ENCODE data around the gene FBN2. TPM values are rescaled to one million over a fixed set of nuclear protein-coding genes. Genes with fewer than 3 reads are reported as not detected.

FBN2 gene
- total RNA-seq, 1 donor, result 81.6 TPM

DNA sequence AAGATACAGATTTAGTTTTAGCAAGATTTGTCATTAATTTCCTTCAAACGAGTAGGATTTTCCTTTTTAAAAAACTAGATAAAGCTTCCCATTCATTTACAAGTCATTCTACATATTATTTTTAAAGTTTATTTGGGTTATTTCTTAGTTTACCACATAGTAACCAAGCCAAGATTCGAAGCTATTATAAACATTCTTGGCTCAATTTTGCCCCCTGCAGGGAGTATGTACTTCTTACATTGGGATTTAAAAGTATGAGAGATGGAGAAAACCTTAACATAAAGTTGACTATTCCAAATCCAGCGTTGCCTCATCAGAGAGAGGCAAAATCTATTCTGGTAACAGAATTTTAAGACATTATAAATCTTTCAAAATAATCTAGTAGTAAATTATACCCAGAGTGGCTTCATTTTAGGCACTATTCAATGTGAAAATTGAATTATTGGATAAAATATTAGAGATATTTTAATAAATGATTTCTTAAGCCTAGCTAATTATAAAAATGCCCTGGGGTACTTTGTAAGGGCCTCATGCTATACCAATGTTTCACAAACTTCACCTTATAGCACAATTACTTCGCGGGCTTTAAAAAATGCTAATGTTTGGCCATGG, 39.1 kb downstream of the FBN2 start:
- DNase-seq (ENCODE audit: low read depth), result peak; percentile 78
- TF ChIP-seq, protein P1, sequence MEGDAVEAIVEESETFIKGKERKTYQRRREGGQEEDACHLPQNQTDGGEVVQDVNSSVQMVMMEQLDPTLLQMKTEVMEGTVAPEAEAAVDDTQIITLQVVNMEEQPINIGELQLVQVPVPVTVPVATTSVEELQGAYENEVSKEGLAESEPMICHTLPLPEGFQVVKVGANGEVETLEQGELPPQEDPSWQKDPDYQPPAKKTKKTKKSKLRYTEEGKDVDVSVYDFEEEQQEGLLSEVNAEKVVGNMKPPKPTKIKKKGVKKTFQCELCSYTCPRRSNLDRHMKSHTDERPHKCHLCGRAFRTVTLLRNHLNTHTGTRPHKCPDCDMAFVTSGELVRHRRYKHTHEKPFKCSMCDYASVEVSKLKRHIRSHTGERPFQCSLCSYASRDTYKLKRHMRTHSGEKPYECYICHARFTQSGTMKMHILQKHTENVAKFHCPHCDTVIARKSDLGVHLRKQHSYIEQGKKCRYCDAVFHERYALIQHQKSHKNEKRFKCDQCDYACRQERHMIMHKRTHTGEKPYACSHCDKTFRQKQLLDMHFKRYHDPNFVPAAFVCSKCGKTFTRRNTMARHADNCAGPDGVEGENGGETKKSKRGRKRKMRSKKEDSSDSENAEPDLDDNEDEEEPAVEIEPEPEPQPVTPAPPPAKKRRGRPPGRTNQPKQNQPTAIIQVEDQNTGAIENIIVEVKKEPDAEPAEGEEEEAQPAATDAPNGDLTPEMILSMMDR (IDR thresholded peaks at IDR 0.05; ENCODE audit: insufficient read depth, low read depth, low read length), result peak; percentile 61

DNA sequence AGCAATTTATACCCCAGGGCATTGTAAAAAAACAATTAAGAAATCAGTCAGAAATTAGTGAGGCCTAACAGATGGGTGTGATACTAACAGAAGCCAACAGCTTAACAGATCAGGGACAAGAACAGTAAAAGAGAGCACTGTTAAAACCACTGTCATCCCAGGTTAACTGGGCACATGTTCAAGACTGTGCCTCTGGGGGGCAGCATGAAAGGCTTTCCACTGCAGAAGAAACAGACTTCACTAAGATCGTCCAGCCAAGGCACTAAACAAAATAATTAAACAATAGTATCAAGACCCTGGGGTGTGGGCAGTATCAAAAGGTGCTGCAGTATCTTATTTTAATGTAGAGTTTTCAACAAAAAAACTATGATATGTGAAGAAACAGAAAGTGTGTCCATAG, 43.5 kb downstream of the FBN2 start:
- TF ChIP-seq, protein P1 (IDR thresholded peaks at IDR 0.05; ENCODE audit: insufficient read depth, low read depth, low read length), result peak; percentile 38
- no peak overlapping the region for H3K4me3 ChIP-seq (ENCODE audit: low read depth, low read length)
- DNase-seq (ENCODE audit: low read depth), result no peak

More for the DNA sequence above, 39.1 kb downstream of the FBN2 start:
- no peak overlapping the region for H3K4me3 ChIP-seq (ENCODE audit: low read depth, low read length)

DNA sequence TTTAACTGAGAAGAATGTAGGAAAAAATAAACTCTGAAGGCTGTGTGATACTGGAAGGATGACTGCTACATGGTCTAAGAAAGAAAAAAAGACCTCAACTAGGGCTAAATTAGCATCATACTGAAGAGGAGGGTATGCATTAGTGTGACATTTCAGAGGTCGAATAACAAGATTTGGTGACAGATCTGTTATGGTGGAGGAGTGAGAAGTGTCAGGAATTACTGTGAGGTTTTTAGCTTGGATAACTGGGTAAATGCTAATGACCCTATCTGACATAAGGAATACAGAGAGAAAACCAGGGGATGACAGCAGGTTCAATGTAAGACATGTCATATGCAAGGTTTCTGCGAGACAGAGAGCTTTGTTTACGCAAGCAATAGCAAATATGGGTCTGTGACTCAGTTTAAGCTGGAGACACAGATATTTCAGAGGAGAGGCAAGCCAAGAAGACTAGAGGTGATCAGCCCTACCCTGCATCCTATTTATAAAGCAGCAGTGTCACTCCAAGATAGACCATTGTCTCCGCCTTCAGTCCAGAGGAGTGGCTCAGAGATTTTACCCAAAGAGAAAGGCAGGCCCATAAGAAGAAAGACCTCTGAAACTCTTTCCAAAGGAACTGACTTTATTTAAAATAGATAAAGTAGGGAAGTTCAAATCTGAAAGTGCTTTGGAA, 44.3 kb downstream of the FBN2 start:
- TF ChIP-seq, protein P1 (IDR thresholded peaks at IDR 0.05; ENCODE audit: insufficient read depth, low read depth, low read length), result no peak
- no peak for DNase-seq (ENCODE audit: low read depth)
- H3K4me3 ChIP-seq (ENCODE audit: low read depth, low read length), result no peak overlapping the region

GRCh38 chr5:128491291-128491690, 46.8 kb downstream of the FBN2 start:
- DNase-seq (ENCODE audit: low read depth), result peak; percentile 23
- no peak overlapping the region for H3K4me3 ChIP-seq (ENCODE audit: low read depth, low read length)
- TF ChIP-seq, protein P1 (IDR thresholded peaks at IDR 0.05; ENCODE audit: insufficient read depth, low read depth, low read length), result no peak

GRCh38 chr5:128490761-128491160, 47.3 kb downstream of the FBN2 start:
- no peak overlapping the region for H3K4me3 ChIP-seq (ENCODE audit: low read depth, low read length)
- TF ChIP-seq, protein P1 (IDR thresholded peaks at IDR 0.05; ENCODE audit: insufficient read depth, low read depth, low read length), result no peak
- DNase-seq (ENCODE audit: low read depth), result no peak

DNA sequence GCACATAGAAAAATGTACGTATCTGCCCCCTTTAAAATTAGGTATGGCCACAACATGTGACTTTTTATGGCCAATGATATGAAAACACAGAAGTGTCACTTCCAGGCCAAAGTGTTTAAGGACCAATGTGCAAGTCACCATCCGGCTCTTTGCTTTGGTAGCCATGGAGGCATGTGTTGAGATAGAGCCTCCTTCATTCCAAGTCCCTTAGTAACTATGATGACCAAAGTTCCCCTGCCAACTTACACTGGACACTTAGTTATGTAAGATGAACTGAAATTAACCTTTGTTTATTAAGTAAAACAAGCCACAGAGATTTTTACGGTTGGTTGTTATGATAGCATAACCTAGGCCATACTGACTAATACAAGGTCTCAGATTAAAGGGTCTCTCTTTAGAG, 51.0 kb downstream of the FBN2 start:
- TF ChIP-seq, protein P1 (IDR thresholded peaks at IDR 0.05; ENCODE audit: insufficient read depth, low read depth, low read length), result no peak
- no peak overlapping the region for H3K4me3 ChIP-seq (ENCODE audit: low read depth, low read length)
- no peak for DNase-seq (ENCODE audit: low read depth)
